Activated CD8-positive, alpha-beta memory T cell treated with anti-CD3 and anti-CD28 coated beads, Interleukin-2, amount 50 U/mL, for 48 hours (primary cell): ENCODE results near the gene PAX2.

ENCODE experiments used
- DNase-seq: peaks from one replicate; pipeline ENCODE4 v3.0.0-alpha.2; 2020

PAX2 gene

GRCh38 chr10:100864036-100864885, 118.9 kb downstream of the PAX2 start:
- DNase-seq, result no peak

- no peak for DNase-seq
These were observed 119.6 kb downstream of the PAX2 start for GRCh38 chr10:100864978-100865377.

GRCh38 chr10:100866010-100866409, 120.6 kb downstream of the PAX2 start:
- DNase-seq, result no peak

- no peak for DNase-seq
These were observed 121.3 kb downstream of the PAX2 start for GRCh38 chr10:100866575-100867098.

GRCh38 chr10:100867261-100867963, 122.0 kb downstream of the PAX2 start:
- DNase-seq, result no peak

- DNase-seq, result no peak
These were observed 123.0 kb downstream of the PAX2 start for GRCh38 chr10:100868382-100868781.

- no peak for DNase-seq
These were observed 124.0 kb downstream of the PAX2 start for GRCh38 chr10:100869399-100869798.

GRCh38 chr10:100872034-100872791, 126.8 kb downstream of the PAX2 start:
- DNase-seq, result peak; percentile 91

- DNase-seq, result no peak
These were observed 127.9 kb downstream of the PAX2 start for GRCh38 chr10:100873146-100873826.

GRCh38 chr10:100873827-100874326, 128.5 kb downstream of the PAX2 start:
- DNase-seq, result no peak

GRCh38 chr10:100874702-100875483, 129.5 kb downstream of the PAX2 start:
- DNase-seq, result no peak

GRCh38 chr10:100875484-100876166, 130.2 kb downstream of the PAX2 start:
- DNase-seq, result no peak

GRCh38 chr10:100876585-100877460, 131.4 kb downstream of the PAX2 start:
- DNase-seq, result no peak

GRCh38 chr10:100877461-100877850, 132.1 kb downstream of the PAX2 start:
- no peak for DNase-seq

- no peak for DNase-seq
These were observed 133.0 kb downstream of the PAX2 start for GRCh38 chr10:100878291-100878910.
